ENCODE measurements around the gene GJA1.

GJA1 gene

DNA sequence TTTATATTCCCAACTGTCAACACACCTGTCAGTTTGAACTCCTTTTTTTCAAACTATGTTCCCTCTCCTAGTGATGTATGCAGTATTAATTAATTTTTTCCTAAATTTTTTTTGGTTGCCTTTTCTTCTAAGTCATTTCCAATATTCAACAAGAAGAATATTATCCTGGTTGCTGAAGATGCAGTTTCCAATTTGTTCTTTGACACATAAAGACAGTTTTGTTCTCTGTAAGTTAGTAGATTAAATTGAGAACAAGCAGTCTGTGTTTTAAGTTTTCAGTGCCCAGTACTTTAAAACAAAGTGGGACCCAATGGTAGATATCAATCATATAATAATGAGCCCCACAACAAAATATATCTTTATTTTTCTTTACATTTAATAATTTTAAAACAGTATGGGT lies 47.3 kb downstream of the GJA1 start:
- no peak for DNase-seq (ENCODE audit: low read depth in 2 of 2)

DNA sequence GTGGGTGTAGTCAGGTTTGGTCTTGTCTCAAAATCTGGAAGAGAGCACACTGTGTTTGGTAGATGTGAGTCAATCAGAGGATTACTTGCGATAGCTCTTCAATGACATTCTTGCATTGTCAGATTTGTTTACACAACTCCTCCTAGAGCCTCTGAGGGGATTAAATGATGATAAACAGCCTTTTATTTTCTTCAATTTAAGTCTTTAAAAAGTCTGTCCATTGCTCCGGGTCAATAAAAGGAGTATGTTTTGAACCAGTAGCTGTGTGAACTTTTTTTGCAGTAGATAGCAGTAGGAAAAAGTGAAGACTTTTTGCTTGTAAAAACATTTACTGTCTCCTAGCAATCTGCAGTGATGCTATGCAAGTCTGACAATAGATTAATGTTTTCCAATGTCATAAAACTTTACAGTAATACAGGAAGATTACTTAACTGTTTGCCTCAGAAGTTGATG lies 49.9 kb downstream of the GJA1 start:
- DNase-seq (ENCODE audit: low read depth in 2 of 2) = no peak

DNA sequence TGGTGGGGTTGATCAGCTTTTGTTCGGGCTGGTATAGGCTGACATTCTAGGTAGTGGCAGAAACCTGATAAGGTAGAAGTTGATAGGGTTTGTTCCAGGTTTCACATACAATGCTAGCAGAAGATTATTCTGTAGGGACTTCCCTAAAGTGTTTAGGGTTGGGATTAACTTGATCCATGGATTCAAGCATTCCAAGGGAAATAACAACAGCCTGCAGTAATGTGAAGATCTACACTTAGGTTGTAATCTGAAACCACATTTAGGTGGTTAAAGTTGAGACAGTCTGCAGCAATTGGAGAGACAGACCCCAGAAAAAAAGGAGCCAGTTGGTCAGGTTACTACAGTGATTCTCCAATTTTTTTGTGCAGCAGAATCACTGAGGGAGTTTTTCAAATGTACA lies 56.1 kb downstream of the GJA1 start:
- DNase-seq (ENCODE audit: low read depth in 2 of 2) = no peak

DNA sequence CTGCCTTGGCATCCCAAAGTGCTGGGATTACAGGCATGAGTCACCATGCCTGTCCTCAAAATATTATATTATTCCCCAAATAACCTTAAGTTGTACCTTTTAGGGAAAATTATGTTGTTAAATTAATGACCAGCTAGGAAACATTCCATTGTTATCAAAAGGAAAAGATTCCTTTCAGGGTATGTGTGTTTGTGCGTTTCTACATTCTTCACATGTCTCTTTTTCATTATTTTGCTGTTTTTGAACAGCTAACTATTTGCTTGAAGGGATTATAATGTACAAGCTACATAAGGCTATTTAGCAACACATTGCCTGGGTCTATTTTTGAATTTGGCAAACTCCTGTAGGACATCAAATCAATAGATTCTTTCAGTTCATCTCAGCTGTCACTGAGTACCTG lies 57.1 kb downstream of the GJA1 start:
- DNase-seq (ENCODE audit: low read depth in 2 of 2) = no peak

DNA sequence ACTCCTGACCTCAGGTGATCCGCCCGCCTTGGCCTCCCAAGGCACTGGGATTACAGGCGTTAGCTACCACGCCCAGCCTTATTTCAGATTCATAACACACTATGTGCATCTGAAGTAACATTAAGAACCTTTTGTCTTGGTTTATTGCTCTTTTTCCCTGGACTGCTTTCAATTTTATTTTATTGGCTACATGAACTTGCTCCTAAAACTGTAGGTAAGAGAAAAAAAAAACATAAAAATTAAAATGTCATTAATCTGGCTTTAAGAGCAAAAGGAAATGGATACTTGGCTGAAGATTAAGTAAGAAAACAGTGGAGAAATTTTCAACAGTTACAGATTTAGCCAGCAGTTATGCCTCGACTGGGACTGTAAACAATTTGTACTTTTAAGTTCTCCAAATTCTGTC lies 62.5 kb downstream of the GJA1 start:
- DNase-seq (ENCODE audit: low read depth in 2 of 2) = no peak

DNA sequence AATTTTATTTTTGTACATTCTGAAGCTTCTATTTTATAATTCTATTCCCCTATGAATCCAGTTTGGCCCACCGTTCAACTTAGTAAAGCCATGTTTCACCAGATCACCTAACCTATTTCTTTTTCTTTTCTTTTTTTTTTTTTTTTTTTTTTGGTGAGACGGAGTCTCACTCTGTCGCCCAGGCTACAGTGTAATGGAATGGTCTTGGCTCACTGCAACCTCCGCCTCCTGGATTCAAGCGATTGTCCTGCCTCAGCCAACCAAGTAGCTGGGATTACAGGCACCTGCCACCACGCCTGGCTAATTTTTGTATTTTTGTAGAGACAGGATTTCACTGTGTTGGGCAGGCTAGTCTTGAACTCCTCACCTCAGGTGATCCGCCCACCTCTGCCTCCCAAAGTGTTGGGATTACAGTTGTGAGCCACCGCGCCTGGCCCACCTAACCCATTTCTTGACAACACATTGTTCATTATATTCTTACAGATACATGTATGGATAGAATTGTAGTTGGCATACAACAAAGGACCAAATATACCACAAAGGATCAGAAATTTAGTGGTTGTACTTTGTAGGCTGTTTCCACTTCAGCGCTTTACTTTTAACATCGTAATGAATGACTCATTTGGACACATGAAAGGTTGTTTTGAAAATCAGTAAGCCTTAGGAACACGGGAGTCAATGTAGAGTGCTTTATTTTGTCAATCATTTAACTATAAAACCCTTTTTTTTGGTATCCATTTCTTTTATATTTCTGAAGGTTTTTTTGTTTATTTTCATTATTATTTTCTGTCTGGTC lies 63.2 kb downstream of the GJA1 start:
- DNase-seq (ENCODE audit: low read depth in 2 of 2) = no peak

All from fibroblast of skin of left biceps (primary cell).